Suprapubic skin (tissue), 4 donors: Measurements from ENCODE around the gene OTOG.

Experiments
- POLR2A ChIP-seq, 2 donors: fragments of 450-650 bp; IDR thresholded peaks; one replicate each; pipeline ENCODE4 v1.6.1; 2017; ENCODE audit warnings: antibody characterized with exemption in 2 of 2, mild to moderate bottlenecking in 2 of 2, moderate library complexity in 2 of 2
- POLR2AphosphoS5 ChIP-seq, 3 donors: sonication (generic); formaldehyde crosslinking; IDR thresholded peaks; one replicate each; pipeline ENCODE4 v1.6.1; 2017; ENCODE audit warnings: antibody characterized with exemption in 3 of 3
- TF ChIP-seq, protein P1 (sequence below), 2 donors: fragments of 200-600 bp in 1 of 2; fragments of 450-650 bp in 1 of 2; sonication (generic) in 1 of 2; IDR thresholded peaks; one replicate each; pipeline ENCODE4 v1.5.1; 2016 to 2019; ENCODE audit warnings: antibody characterized with exemption in 2 of 2, mild to moderate bottlenecking in 1 of 2, moderate library complexity in 1 of 2

DNA sequence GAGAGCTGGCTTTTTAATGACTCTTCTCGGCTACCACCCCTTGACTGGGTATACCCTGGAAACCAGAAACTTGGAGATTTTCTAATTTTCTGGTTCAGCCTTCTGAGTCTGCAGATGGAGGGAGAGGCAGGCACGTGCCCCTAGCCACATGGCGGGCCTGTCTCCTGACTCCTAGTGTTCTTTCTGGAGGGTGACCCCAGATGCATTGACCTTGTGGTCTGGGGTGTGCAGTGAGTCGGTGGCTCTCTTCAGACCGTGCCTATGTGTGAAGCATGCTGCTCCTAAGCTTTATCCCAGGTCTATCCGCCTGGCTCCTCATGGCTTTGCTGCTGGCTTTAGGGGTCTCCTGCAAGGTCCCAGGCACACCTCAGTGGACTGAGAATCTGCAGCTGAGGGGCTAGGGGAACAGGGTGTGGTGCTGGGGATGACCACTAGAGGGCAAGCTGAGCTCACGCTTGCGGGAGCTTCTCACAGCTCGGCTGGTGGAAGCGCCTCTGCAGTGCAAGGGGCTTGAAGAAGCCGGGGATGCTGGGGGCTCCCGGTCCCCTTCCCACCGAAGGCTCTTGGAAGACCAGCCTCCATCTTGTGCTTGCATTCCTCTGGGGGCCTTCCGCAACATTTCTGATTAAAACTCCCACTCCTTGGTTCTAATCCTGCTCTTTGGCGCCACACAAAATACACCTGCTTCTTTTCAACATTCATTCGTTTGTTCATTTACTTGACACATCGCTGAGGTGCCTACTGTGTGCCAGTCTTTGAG, 51.8 kb downstream of the OTOG start:
- TF ChIP-seq, protein P1, sequence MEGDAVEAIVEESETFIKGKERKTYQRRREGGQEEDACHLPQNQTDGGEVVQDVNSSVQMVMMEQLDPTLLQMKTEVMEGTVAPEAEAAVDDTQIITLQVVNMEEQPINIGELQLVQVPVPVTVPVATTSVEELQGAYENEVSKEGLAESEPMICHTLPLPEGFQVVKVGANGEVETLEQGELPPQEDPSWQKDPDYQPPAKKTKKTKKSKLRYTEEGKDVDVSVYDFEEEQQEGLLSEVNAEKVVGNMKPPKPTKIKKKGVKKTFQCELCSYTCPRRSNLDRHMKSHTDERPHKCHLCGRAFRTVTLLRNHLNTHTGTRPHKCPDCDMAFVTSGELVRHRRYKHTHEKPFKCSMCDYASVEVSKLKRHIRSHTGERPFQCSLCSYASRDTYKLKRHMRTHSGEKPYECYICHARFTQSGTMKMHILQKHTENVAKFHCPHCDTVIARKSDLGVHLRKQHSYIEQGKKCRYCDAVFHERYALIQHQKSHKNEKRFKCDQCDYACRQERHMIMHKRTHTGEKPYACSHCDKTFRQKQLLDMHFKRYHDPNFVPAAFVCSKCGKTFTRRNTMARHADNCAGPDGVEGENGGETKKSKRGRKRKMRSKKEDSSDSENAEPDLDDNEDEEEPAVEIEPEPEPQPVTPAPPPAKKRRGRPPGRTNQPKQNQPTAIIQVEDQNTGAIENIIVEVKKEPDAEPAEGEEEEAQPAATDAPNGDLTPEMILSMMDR (IDR thresholded peaks at IDR 0.05), result peak; percentile 66 to 95
- TF ChIP-seq POLR2A (IDR thresholded peaks at IDR 0.05) (no peak), POLR2AphosphoS5 (IDR thresholded peaks at IDR 0.05) (no peak)
